A549 (cell line): ENCODE results near the gene TMC5. TPM values are rescaled to one million over a fixed set of nuclear protein-coding genes. Genes with fewer than 3 reads are reported as not detected.

Experiments used
- ATAC-seq, 2 experiments: fragments of 200-7000 bp in 1 of 2; fragments of >200 bp in 1 of 2; cut with Nextera tagmentation in 1 of 2; cut with Tn5 transposase in 1 of 2; 3 replicates each; pipeline versions ENCODE4 v1.8.0 to v1.9.1; 2018 to 2020; ENCODE audit warnings: mild to moderate bottlenecking in 1 of 2, moderate library complexity in 1 of 2
- CTCF ChIA-PET: fragments of 300-600 bp; sonication (Branson Sonifier 250); formaldehyde crosslinking; extraction: SDS; loops from one replicate; lab custom pipeline; 2021; ENCODE audit warnings: antibody characterized with exemption, inconsistent platforms; lab: Yijun Ruan, JAX
- POLR2A ChIA-PET: fragments of 350-600 bp; formaldehyde crosslinking; extraction: SDS; loops from one replicate; lab custom pipeline; 2021; ENCODE audit warnings: antibody characterized with exemption, inconsistent platforms; lab: Yijun Ruan, JAX
- DNase-seq, 2 experiments: peaks; one replicate each; pipeline versions ENCODE4 v3.0.0 to v3.0.0-alpha.2; 2011 to 2016; ENCODE audit warnings: low read depth in 1 of 2, low spot score in 1 of 2
- FAIRE-seq: peaks from 2 replicates; lab custom pipeline; 2011; peaks lifted over from hg19 to GRCh38; lab: Jason Lieb, UNC
- H3K27ac ChIP-seq, 2 experiments: fragments of >200 bp; sonication (Bioruptor Twin); formaldehyde crosslinking; 3 replicates each; pipeline ENCODE4 v1.5.1; 2016 to 2017
- H3K4me1 ChIP-seq: fragments of >200 bp; sonication (Bioruptor Twin); formaldehyde crosslinking; 3 replicates; pipeline ENCODE4 v1.6.1; 2016
- H3K4me2 ChIP-seq: fragments of >200 bp; sonication (Bioruptor Twin); formaldehyde crosslinking; 3 replicates; pipeline ENCODE4 v1.6.1; 2016
- H3K4me3 ChIP-seq: fragments of >200 bp; sonication (Bioruptor Twin); formaldehyde crosslinking; 3 replicates; pipeline ENCODE4 v1.5.1; 2016
- H3K9me3 ChIP-seq: fragments of >200 bp; sonication (Bioruptor Twin); formaldehyde crosslinking; 3 replicates; pipeline ENCODE4 v1.6.1; 2016
- E2F6 ChIP-seq: IDR thresholded peaks from 2 replicates; pipeline ENCODE4 v1.6.1; 2012; ENCODE audit warnings: low read depth, borderline replicate concordance
- FOSB ChIP-seq: fragments of 250-450 bp; sonication (Bioruptor Pico); IDR thresholded peaks from 2 replicates; pipeline ENCODE4 v1.5.0; 2020; ENCODE audit warnings: mild to moderate bottlenecking, moderate library complexity
- HEYL ChIP-seq: fragments of 250-450 bp; sonication (Bioruptor Pico); IDR thresholded peaks from 2 replicates; pipeline ENCODE4 v1.8.0; 2021; ENCODE audit warnings: mild to moderate bottlenecking, moderate library complexity
- HOXB13 ChIP-seq: fragments of 250-450 bp; sonication (Bioruptor Pico); IDR thresholded peaks from 2 replicates; pipeline ENCODE4 v1.5.0; 2020; ENCODE audit warnings: low read depth, mild to moderate bottlenecking, moderate library complexity
- HOXB5 ChIP-seq: fragments of 250-450 bp; sonication (Bioruptor Pico); IDR thresholded peaks from 2 replicates; pipeline ENCODE4 v1.5.0; 2020; ENCODE audit warnings: mild to moderate bottlenecking, moderate library complexity
- KDM1A ChIP-seq: fragments of 200-600 bp; sonication (generic); IDR thresholded peaks from 2 replicates; pipeline ENCODE4 v1.6.1; 2016; ENCODE audit warnings: low read depth, mild to moderate bottlenecking
- MYC ChIP-seq: IDR thresholded peaks from 2 replicates; pipeline ENCODE4 v1.6.1; 2012; ENCODE audit warnings: mild to moderate bottlenecking, inconsistent platforms, low read length, improper control_type of control experiment, borderline replicate concordance
- PHF8 ChIP-seq: fragments of 200-600 bp; sonication (generic); IDR thresholded peaks from 2 replicates; pipeline ENCODE4 v1.6.1; 2016; ENCODE audit warnings: low read depth, mild to moderate bottlenecking, antibody characterized with exemption, moderate library complexity, borderline replicate concordance
- RAD21 ChIP-seq, 2 experiments: fragments of >200 bp in 1 of 2; sonication (Bioruptor Twin) in 1 of 2; formaldehyde crosslinking in 1 of 2; IDR thresholded peaks in 1 of 2; conservative IDR thresholded peaks in 1 of 2; 2 replicates in 1 of 2; 3 replicates in 1 of 2; pipeline ENCODE4 v1.6.1; 2012 to 2018; ENCODE audit warnings: inconsistent platforms in 1 of 2
- RARB ChIP-seq: fragments of 250-450 bp; sonication (Bioruptor Pico); IDR thresholded peaks from 2 replicates; pipeline ENCODE4 v1.8.0; 2021; ENCODE audit warnings: mild to moderate bottlenecking, moderate library complexity
- RCOR1 ChIP-seq: fragments of 150-350 bp; IDR thresholded peaks from 2 replicates; pipeline ENCODE4 v1.6.1; 2014; ENCODE audit warnings: antibody characterized with exemption, low read length, low read depth
- SMC3 ChIP-seq: fragments of >200 bp; sonication (Bioruptor Twin); formaldehyde crosslinking; IDR thresholded peaks from 3 replicates; pipeline ENCODE4 v1.6.1; 2018; ENCODE audit warnings: inconsistent platforms
- SREBF2 ChIP-seq: fragments of 450-650 bp; IDR thresholded peaks from 2 replicates; pipeline ENCODE4 v1.6.1; 2014; ENCODE audit warnings: mild to moderate bottlenecking, moderate library complexity
- TP53 ChIP-seq: fragments of 250-450 bp; sonication (Bioruptor Pico); IDR thresholded peaks from 2 replicates; pipeline ENCODE4 v1.5.0; 2021; ENCODE audit warnings: mild to moderate bottlenecking, moderate library complexity
- ZC3H11A ChIP-seq: fragments of 450-650 bp; IDR thresholded peaks from 2 replicates; pipeline ENCODE4 v1.6.1; 2014; ENCODE audit warnings: antibody characterized with exemption, mild to moderate bottlenecking
- ZSCAN20 ChIP-seq: fragments of 250-450 bp; sonication (Bioruptor Pico); IDR thresholded peaks from 2 replicates; pipeline ENCODE4 v1.8.0; 2022; ENCODE audit warnings: mild to moderate bottlenecking, moderate library complexity
- WGBS: methylation state at CpG from one replicate; pipeline ENCODE4 v1.1.6; 2017; ENCODE audit errors: missing lambda C conversion rate; 5-methylcytosine and 5-hydroxymethylcytosine counted together
- polyA plus RNA-seq, 4 experiments: library from polyadenylated mRNA; depleted of rRNA in 3 of 4; stranded (reverse); fragments of >200 nt; fragmentation: RNase III in 1 of 4; extraction: RNeasy Plus Mini Kit Qiagen cat#74134 plus additional on column Dnase treatment in 1 of 4; gene quantifications; 2 replicates in 3 of 4; 3 replicates in 1 of 4; pipeline ENCODE4 v1.2.3, GENCODE V29; 2011 to 2017
- TF ChIP-seq, protein P1 (sequence below): fragments of >200 bp; sonication (Bioruptor Twin); formaldehyde crosslinking; IDR thresholded peaks from 2 replicates; pipeline ENCODE4 v1.6.1; 2016
- TF ChIP-seq, protein P2 (sequence below): fragments of >200 bp; sonication (Bioruptor Twin); formaldehyde crosslinking; IDR thresholded peaks from 3 replicates; pipeline ENCODE4 v1.6.1; 2016

Gene TMC5
- polyA plus RNA-seq, 2 of the 4 experiments (the other 2 are of a cell fraction): 8.3 to 17.1 TPM

GRCh38 chr16:19446300-19446846 lies 28.7 kb downstream of the TMC5 start:
- no peak overlapping the region for H3K4me2 ChIP-seq
- H3K9me3 ChIP-seq: peaks cover 8% of the 10 kb centered on the region; the same call in 1 of the 3 replicates
- 79% methylated on average over 4 of the region's 4 CpGs for WGBS
- ATAC-seq (no peak), DNase-seq (no peak), FAIRE-seq (no peak)
- H3K4me3 ChIP-seq: no peak overlapping the region
- ChIA-PET CTCF (no interaction called here), POLR2A (no interaction called here)
- H3K4me1 ChIP-seq: no peaks in the 10 kb centered on the region
- no peak overlapping the region for H3K27ac ChIP-seq
- TF ChIP-seq PHF8 (no peak), HOXB5 (CRISPR knock-in tag) (no peak), ZC3H11A (no peak), RCOR1 (no peak)
- TF ChIP-seq, protein P1, sequence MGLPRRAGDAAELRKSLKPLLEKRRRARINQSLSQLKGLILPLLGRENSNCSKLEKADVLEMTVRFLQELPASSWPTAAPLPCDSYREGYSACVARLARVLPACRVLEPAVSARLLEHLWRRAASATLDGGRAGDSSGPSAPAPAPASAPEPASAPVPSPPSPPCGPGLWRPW: no peak

- 95% methylated on average over 5 of the region's 5 CpGs for WGBS
- peaks cover 8% of the 10 kb centered on the region; the same call in 1 of the 3 replicates for H3K9me3 ChIP-seq
- H3K4me2 ChIP-seq: no peak overlapping the region
- H3K4me3 ChIP-seq: no peak overlapping the region
- CTCF ChIA-PET: interaction anchor here (0.8 to 1.5 kb wide), 2 partner anchors 8 to 11 kb away, joined by 3 to 6 read pairs; no protein-coding TSS in a partner anchor
- POLR2A ChIA-PET: no interaction called here
- no peak for DNase-seq
- H3K4me1 ChIP-seq: no peaks in the 10 kb centered on the region
- H3K27ac ChIP-seq: no peak overlapping the region
- TF ChIP-seq HOXB13 (CRISPR knock-in tag): no peak
- 0 out of 2 replicates have a peak, but pooled peaks have one; percentile 47 for TF ChIP-seq KDM1A
- FAIRE-seq: no peak
- ATAC-seq: no peak
These were observed 29.2 kb downstream of the TMC5 start for GRCh38 chr16:19446886-19447285.

DNA sequence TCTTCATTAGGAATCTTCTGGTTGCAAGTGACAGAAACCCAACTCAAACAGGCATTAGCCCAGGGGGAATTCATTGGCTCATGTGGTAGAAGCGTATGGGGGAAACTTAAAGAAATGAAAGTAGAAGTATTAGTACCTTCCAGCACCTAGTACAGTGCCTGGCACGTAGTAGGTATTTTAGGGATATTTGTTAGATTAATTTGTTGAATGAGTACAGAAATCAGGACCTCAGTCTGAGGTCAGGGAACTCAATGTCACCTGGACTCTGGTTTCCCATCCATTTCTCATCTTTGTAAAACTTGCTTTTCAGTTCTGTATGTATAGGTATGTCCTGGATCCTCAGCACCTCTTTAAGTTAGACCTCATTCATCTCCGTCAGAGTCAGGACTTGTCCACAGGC lies 32.5 kb downstream of the TMC5 start:
- ChIA-PET CTCF (no interaction called here), POLR2A (no interaction called here)
- Histone ChIP-seq H3K4me1 (no peaks in the 10 kb centered on the region), H3K4me3 (no peak overlapping the region), H3K4me2 (no peak overlapping the region), H3K9me3 (peaks cover 8% of the 10 kb centered on the region; the same call in 1 of the 3 replicates), H3K27ac (no peak overlapping the region)
- no peak for TF ChIP-seq E2F6
- TF ChIP-seq HEYL (CRISPR knock-in tag): no peak
- TF ChIP-seq RAD21 (conservative IDR thresholded peaks at IDR 0.05 in 1 of 2, IDR thresholded peaks at IDR 0.05 in 1 of 2): no peak
- TF ChIP-seq, protein P2, sequence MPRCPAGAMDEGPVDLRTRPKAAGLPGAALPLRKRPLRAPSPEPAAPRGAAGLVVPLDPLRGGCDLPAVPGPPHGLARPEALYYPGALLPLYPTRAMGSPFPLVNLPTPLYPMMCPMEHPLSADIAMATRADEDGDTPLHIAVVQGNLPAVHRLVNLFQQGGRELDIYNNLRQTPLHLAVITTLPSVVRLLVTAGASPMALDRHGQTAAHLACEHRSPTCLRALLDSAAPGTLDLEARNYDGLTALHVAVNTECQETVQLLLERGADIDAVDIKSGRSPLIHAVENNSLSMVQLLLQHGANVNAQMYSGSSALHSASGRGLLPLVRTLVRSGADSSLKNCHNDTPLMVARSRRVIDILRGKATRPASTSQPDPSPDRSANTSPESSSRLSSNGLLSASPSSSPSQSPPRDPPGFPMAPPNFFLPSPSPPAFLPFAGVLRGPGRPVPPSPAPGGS: no peak
- TF ChIP-seq SREBF2: no peak
- no peak for TF ChIP-seq ZSCAN20 (CRISPR knock-in tag)
- ATAC-seq (no peak), DNase-seq (no peak), FAIRE-seq (no peak)
- 87% methylated on average over 3 of the region's 3 CpGs for WGBS

DNA sequence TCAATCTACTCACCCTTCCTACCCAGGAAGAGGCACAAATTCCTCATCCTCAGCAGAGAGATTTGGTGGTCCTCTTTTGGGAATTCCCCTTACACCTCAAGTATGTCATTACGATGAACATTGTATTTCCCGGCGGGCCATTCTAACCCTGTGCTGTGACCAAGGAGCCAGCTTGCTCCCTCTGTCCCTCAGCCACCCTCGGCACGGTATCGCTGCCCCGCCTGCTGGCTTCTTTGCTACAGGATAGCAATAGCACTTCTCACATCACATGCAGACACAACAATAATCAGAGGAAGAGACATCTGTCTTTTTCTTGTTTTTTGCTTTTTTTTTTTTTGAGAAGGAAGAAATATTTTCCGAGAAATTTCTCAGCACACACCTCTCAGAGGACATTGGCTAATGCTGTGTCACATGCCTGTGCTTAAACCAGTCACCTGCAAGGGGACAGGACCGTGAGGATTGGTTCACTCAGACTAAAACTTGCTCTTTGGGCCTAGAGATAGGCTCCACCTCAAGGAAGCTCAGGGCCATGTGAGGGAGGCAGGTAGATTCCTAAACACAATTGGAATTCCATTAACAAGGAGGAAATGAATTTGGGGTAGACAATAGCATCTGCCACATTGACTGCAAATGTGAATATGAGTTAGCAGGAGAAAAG lies 41.2 kb downstream of the TMC5 start:
- H3K4me3 ChIP-seq: no peak overlapping the region
- no peak for FAIRE-seq

More for the DNA sequence above, 41.2 kb downstream of the TMC5 start:
- 91% methylated on average over 9 of the region's 9 CpGs for WGBS
- Histone ChIP-seq H3K27ac (no peak overlapping the region), H3K4me2 (no peak overlapping the region), H3K4me1 (peaks cover 3% of the 10 kb centered on the region; the same call in 2 of the 3 replicates), H3K9me3 (no peaks in the 10 kb centered on the region)
- ATAC-seq: no peak
- ChIA-PET CTCF (interaction anchor here (0.7 to 1.0 kb wide), 2 partner anchors 14 to 49 kb away, joined by 3 read pairs; no protein-coding TSS in a partner anchor), POLR2A (no interaction called here)
- no peak for TF ChIP-seq FOSB
- no peak for TF ChIP-seq HEYL (CRISPR knock-in tag)
- TF ChIP-seq TP53 (CRISPR knock-in tag): no peak
- TF ChIP-seq RARB (CRISPR knock-in tag): no peak
- TF ChIP-seq HOXB5 (CRISPR knock-in tag): no peak
- no peak for TF ChIP-seq SMC3
- no peak for TF ChIP-seq MYC
- no peak for DNase-seq
